Karpas-422 (cell line): ENCODE results near the gene SLC9A5. TPM values are rescaled to one million over a fixed set of nuclear protein-coding genes. Genes with fewer than 3 reads are reported as not detected.

ENCODE experiments used
- DNase-seq: peaks from one replicate; pipeline ENCODE4 v3.0.0-alpha.2; 2015
- H2AFZ ChIP-seq: fragments of 200-600 bp; sonication (generic); 2 replicates; pipeline ENCODE4 v1.6.1; 2014; ENCODE audit warnings: antibody characterized with exemption, low read length, mixed read lengths
- H3K27ac ChIP-seq: fragments of 200-600 bp; sonication (generic); 2 replicates; pipeline ENCODE4 v1.5.1; 2014; ENCODE audit warnings: mild to moderate bottlenecking, low read length, moderate library complexity
- H3K27me3 ChIP-seq: fragments of 200-600 bp; sonication (generic); 2 replicates; pipeline ENCODE4 v1.6.1; 2014; ENCODE audit warnings: low read length, mixed read lengths
- H3K36me3 ChIP-seq: fragments of 200-600 bp; sonication (generic); 2 replicates; pipeline ENCODE4 v1.6.1; 2014; ENCODE audit warnings: low read length, mixed read lengths; ENCODE audit not compliant: insufficient read depth
- H3K4me1 ChIP-seq: fragments of 200-600 bp; sonication (generic); 2 replicates; pipeline ENCODE4 v1.6.1; 2014; ENCODE audit warnings: mild to moderate bottlenecking, low read length, mixed read lengths
- H3K4me2 ChIP-seq: fragments of 200-600 bp; sonication (generic); 2 replicates; pipeline ENCODE4 v1.6.1; 2014; ENCODE audit warnings: low read length, low read depth, mild to moderate bottlenecking; ENCODE audit not compliant: poor library complexity, severe bottlenecking
- H3K4me3 ChIP-seq: fragments of 200-600 bp; sonication (generic); 2 replicates; pipeline ENCODE4 v1.5.1; 2014; ENCODE audit warnings: mild to moderate bottlenecking, antibody characterized with exemption, low read length, mixed read lengths
- H3K79me2 ChIP-seq: fragments of 200-600 bp; sonication (generic); 2 replicates; pipeline ENCODE4 v1.6.1; 2014; ENCODE audit warnings: mild to moderate bottlenecking, low read length, mixed read lengths
- H3K9ac ChIP-seq: fragments of 200-600 bp; sonication (generic); 2 replicates; pipeline ENCODE4 v1.6.0; 2014; ENCODE audit warnings: low read length
- H3K9me2 ChIP-seq: fragments of 200-600 bp; sonication (generic), shearing (Covaris generic); replicated peaks from 2 replicates; pipeline ENCODE4 v1.6.0; 2014; ENCODE audit warnings: mild to moderate bottlenecking, low read length, moderate library complexity; ENCODE audit not compliant: insufficient read depth
- H3K9me3 ChIP-seq: fragments of 300-700, 200-600 bp; sonication (generic); 2 replicates; pipeline ENCODE4 v1.6.1; 2014; ENCODE audit warnings: low read length, mixed read lengths
- H4K20me1 ChIP-seq: fragments of 200-600 bp; sonication (generic); 2 replicates; pipeline ENCODE4 v1.6.1; 2014; ENCODE audit warnings: mild to moderate bottlenecking, antibody characterized with exemption, low read length, low read depth; ENCODE audit not compliant: insufficient read depth
- total RNA-seq: library from RNA; depleted of rRNA; stranded (reverse); fragments of >200 nt; shearing (Covaris generic); gene quantifications from 2 replicates; pipeline ENCODE4 v1.2.3, GENCODE V29; 2014; ENCODE audit warnings: low replicate concordance; rRNA removed

SLC9A5 gene, protein sequence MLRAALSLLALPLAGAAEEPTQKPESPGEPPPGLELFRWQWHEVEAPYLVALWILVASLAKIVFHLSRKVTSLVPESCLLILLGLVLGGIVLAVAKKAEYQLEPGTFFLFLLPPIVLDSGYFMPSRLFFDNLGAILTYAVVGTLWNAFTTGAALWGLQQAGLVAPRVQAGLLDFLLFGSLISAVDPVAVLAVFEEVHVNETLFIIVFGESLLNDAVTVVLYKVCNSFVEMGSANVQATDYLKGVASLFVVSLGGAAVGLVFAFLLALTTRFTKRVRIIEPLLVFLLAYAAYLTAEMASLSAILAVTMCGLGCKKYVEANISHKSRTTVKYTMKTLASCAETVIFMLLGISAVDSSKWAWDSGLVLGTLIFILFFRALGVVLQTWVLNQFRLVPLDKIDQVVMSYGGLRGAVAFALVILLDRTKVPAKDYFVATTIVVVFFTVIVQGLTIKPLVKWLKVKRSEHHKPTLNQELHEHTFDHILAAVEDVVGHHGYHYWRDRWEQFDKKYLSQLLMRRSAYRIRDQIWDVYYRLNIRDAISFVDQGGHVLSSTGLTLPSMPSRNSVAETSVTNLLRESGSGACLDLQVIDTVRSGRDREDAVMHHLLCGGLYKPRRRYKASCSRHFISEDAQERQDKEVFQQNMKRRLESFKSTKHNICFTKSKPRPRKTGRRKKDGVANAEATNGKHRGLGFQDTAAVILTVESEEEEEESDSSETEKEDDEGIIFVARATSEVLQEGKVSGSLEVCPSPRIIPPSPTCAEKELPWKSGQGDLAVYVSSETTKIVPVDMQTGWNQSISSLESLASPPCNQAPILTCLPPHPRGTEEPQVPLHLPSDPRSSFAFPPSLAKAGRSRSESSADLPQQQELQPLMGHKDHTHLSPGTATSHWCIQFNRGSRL
- 4.9 and 6.1 TPM in 2 replicates for total RNA-seq

DNA sequence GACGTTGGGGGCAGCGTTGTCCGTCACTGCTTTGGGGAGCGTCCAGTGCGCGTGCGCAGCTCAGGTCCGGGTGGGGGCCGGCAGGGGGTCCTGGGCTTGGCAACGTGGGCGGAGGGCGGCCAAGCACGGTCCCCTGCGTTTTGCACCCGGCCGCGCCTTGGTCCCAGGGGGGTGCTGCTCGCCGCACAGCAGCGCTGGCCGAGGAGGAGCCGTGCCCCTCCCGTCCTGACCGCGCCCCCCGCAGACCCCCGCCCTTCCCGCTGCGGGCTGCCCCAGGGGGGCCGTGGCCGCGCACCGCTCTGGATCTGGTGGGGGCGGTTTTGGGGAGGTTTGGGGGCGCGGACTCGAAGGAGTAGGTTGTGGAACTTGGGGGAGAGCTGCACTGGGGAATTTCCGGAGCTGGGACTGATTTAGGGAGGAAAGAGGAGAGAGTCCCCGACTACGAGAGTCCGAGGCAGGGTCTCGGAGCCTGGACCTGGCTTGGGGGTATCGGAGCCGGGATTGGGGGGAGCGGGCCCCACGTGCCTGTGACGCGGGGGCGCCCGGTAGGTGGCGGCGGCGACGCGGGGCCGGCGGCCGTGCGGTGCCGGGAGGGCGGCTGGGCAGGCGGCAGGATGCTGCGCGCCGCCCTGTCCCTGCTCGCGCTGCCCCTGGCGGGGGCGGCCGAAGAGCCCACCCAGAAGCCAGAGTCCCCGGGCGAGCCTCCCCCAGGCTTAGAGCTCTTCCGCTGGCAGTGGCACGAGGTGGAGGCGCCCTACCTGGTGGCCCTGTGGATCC lies at the start of gene SLC9A5:
TSS of gene SLC9A5 (plus strand) at position 579 of the 777 bp plus-strand sequence. CDS start at position 615, 36 bp downstream.
- Histone ChIP-seq H3K9ac (peak within 1 kb of the TSS; percentile 90), H3K27ac (peak within 1 kb of the TSS; percentile 61), H3K9me3 (no peaks in the 10 kb centered on the region), H3K36me3 (no peaks in the 10 kb centered on the region), H3K4me3 (peak within 1 kb of the TSS; percentile 88), H3K4me1 (peaks cover 57% of the 10 kb centered on the region), H3K9me2 (no peaks in the 10 kb centered on the region), H3K4me2 (peak within 1 kb of the TSS; percentile 95), H3K79me2 (peaks cover 18% of the 10 kb centered on the region), H3K27me3 (no peaks in the 10 kb centered on the region), H2AFZ (peak within 1 kb of the TSS; percentile 93), H4K20me1 (peaks cover 10% of the 10 kb centered on the region; the same call in 1 of the 2 replicates)
- peak; percentile 76 for DNase-seq

DNA sequence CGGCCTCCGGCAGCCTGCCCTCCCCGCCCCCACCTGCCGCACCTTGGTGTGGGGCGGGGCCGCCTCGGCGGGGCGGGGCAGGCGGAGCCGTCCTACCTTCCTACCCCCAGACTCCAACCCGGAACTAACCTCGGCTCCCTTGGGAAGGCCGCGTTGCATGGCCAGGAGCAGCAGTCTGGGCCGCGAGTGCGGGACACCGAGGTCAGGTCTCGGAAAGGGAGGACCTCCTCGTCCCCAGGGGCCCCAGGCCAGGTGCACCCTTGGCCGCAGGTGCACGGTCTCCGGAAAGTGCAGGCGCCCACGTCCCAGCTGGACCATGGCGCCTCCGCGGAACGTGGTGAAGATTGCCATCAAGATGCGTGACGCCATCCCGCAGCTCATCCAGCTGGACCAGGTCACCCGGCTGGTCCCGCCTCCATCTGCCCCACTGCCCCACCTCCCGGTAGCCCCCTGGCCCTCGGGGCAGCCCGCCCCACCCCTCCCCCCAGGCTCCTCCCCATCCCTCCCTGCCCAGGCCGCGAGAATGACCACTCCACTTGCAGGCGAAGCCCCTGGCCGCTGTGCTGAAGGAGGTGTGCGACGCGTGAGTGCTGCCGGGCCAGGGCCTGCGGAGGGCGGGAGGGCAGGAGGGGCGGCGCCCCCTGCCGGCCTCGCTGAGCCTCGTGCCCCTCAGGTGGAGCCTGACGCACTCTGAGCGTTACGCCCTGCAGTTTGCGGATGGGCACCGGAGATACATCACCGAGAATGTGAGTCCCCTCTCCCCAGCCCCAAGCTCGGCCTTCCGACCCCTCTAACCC lies 49.6 kb upstream of the SLC9A5 start, which contains the start of gene ELMO3:
TSS of gene ELMO3 (plus strand) at position 121 of the 797 bp plus-strand sequence. CDS start at position 317, 196 bp downstream.
- DNase-seq: no peak
- H3K36me3 ChIP-seq: peaks cover 8% of the 10 kb centered on the region; the same call in 1 of the 2 replicates
- peaks cover 4% of the 10 kb centered on the region for H3K79me2 ChIP-seq
- no peaks in the 10 kb centered on the region for H3K27me3 ChIP-seq
- H3K4me2 ChIP-seq: no peak within 1 kb of the TSS
- peaks cover 13% of the 10 kb centered on the region for H4K20me1 ChIP-seq
- H2AFZ ChIP-seq: no peak within 1 kb of the TSS
- H3K4me1 ChIP-seq: peaks cover under 1% of the 10 kb centered on the region; the same call in 1 of the 2 replicates
- H3K9me2 ChIP-seq: no peaks in the 10 kb centered on the region
- H3K27ac ChIP-seq: no peak within 1 kb of the TSS
- no peaks in the 10 kb centered on the region for H3K9me3 ChIP-seq
- H3K4me3 ChIP-seq: no peak within 1 kb of the TSS
- no peak within 1 kb of the TSS for H3K9ac ChIP-seq

DNA sequence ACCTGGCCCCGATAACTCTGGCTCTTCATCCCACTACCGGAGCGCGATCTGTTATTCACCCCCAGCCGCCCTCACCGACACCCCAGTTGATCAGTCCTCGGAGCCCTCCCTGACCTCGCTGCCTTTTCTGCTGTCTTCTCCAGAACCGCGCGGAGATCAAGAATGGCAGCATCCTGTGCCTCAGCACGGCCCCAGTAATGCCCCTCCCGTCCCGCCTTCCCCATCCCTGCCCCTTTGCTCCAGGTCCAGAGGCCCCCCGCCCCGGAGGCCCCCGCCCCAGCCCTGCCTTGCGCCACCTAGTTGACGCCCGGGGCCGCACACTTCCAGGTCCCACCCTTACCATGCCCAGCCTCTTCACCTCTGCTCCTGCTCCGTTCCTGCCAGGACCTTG lies 49.0 kb upstream of the SLC9A5 start:
- DNase-seq: no peak
- H3K27me3 ChIP-seq: no peaks in the 10 kb centered on the region
- no peaks in the 10 kb centered on the region for H3K9me2 ChIP-seq
- no peaks in the 10 kb centered on the region for H3K4me1 ChIP-seq
- no peaks in the 10 kb centered on the region; the same call in 1 of the 2 replicates for H3K79me2 ChIP-seq
- H2AFZ ChIP-seq: no peak overlapping the region
- no peak overlapping the region for H3K9ac ChIP-seq
- H3K4me2 ChIP-seq: no peak overlapping the region
- H3K4me3 ChIP-seq: no peak overlapping the region
- no peak overlapping the region for H3K27ac ChIP-seq
- peaks cover 6% of the 10 kb centered on the region; the same call in 1 of the 2 replicates for H3K36me3 ChIP-seq
- peaks cover 7% of the 10 kb centered on the region for H4K20me1 ChIP-seq
- no peaks in the 10 kb centered on the region for H3K9me3 ChIP-seq

DNA sequence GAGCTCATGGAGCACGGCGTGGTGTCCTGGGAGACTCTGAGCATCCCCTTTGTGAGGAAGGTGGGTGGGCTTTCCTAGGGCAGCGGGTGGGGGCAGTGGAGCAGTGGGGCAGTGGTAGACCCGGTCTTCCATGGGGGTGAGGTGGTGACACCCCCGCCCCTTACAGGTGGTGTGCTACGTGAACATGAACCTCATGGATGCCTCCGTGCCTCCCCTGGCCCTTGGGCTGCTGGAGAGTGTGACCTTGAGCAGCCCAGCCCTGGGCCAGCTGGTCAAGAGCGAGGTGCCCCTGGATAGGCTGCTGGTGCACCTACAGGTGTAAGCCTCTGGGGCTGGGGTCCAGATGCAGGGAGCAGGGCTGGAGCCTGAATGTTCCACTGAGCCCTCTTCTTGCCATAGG lies 48.3 kb upstream of the SLC9A5 start:
- H3K27ac ChIP-seq: no peak overlapping the region
- DNase-seq: no peak
- no peak overlapping the region for H3K9ac ChIP-seq
- H3K4me2 ChIP-seq: no peak overlapping the region
- no peaks in the 10 kb centered on the region for H3K27me3 ChIP-seq
- no peaks in the 10 kb centered on the region for H3K9me2 ChIP-seq
- no peaks in the 10 kb centered on the region for H3K4me1 ChIP-seq
- no peak overlapping the region for H3K4me3 ChIP-seq
- no peaks in the 10 kb centered on the region for H3K9me3 ChIP-seq
- peaks cover 6% of the 10 kb centered on the region; the same call in 1 of the 2 replicates for H3K36me3 ChIP-seq
- no peaks in the 10 kb centered on the region for H3K79me2 ChIP-seq
- H4K20me1 ChIP-seq: peaks cover 6% of the 10 kb centered on the region
- no peak overlapping the region for H2AFZ ChIP-seq

DNA sequence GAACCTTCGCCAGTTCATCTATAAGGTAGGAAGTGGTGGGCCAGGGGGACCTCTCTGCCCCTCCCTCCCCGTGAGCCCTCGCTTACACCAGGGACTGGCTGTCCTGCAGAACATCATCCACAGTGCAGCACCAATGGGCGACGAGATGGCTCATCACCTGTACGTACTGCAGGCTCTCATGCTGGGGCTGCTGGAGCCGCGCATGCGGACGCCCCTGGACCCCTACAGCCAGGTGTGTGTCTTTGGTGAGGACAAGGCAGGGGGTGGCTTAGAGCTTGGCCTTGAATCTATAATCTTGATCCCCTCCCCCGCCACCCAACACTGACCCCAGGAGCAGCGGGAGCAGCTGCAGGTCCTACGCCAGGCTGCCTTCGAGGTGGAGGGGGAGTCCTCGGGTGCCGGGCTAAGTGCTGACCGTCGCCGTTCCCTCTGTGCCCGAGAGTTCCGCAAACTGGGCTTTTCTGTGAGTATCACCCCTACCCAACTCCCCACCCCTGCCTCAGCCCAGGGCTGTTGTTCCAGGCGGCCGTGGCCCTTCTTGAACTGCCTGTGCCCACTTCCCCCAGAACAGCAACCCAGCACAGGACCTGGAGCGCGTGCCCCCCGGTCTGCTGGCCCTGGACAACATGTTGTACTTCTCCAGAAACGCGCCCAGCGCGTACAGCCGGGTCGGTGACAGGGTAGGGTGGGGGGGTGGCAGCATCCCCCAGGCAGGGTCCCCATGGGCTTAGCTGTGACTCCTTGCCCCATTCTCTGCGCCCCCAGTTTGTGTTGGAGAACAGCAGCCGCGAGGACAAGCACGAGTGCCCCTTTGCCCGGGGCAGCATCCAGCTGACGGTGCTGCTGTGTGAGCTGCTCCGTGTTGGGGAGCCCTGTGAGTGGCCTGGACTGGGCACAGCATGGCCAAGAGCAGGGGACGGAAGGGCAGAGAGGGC lies 47.1 kb upstream of the SLC9A5 start:
- no peak for DNase-seq
- Histone ChIP-seq H3K4me2 (no peak overlapping the region), H3K27ac (no peak overlapping the region), H3K9ac (no peak overlapping the region), H3K27me3 (no peaks in the 10 kb centered on the region), H3K79me2 (no peaks in the 10 kb centered on the region), H4K20me1 (peaks cover 6% of the 10 kb centered on the region; the same call in 1 of the 2 replicates), H2AFZ (no peak overlapping the region), H3K36me3 (peaks cover 6% of the 10 kb centered on the region; the same call in 1 of the 2 replicates), H3K9me2 (no peaks in the 10 kb centered on the region), H3K4me1 (no peaks in the 10 kb centered on the region), H3K4me3 (no peak overlapping the region), H3K9me3 (no peaks in the 10 kb centered on the region)

DNA sequence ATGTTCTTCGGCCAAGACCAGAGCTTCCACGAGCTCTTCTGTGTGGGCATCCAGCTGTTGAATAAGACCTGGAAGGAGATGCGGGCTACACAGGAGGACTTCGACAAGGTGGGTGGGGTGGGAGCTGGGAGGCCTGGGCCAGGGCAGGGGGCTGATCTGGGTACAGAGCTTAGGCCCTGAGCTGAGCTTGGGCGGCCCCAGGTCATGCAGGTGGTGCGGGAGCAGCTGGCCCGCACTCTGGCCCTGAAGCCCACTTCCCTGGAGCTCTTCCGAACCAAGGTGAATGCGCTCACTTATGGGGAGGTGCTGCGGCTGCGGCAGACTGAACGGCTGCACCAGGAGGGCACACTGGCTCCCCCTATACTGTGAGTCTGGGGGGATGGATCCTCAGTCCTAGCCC lies 46.4 kb upstream of the SLC9A5 start:
- Histone ChIP-seq H4K20me1 (peaks cover 6% of the 10 kb centered on the region; the same call in 1 of the 2 replicates), H3K27me3 (no peaks in the 10 kb centered on the region), H3K4me3 (no peak overlapping the region), H3K4me1 (no peaks in the 10 kb centered on the region), H3K79me2 (no peaks in the 10 kb centered on the region), H3K9me2 (no peaks in the 10 kb centered on the region), H3K9me3 (no peaks in the 10 kb centered on the region), H3K36me3 (peaks cover 6% of the 10 kb centered on the region; the same call in 1 of the 2 replicates), H2AFZ (no peak overlapping the region), H3K9ac (no peak overlapping the region), H3K27ac (no peak overlapping the region), H3K4me2 (no peak overlapping the region)
- no peak for DNase-seq
